T-helper 17 cell (primary cell): ENCODE measurements around the gene SLC9A5. TPM values are rescaled to one million over a fixed set of nuclear protein-coding genes. Genes with fewer than 3 reads are reported as not detected.

Experiments
- ATAC-seq: fragments of 150-1000 bp; cut with Tn5 transposase; 2 replicates; pipeline ENCODE4 v1.10.0; 2021; ENCODE audit warnings: mild to moderate bottlenecking, moderate library complexity
- DNase-seq, 3 donors: peaks; one replicate each; pipeline versions ENCODE4 v3.0.0 to v3.0.0-alpha.2; 2020 to 2021
- H3K9me3 ChIP-seq: one replicate; pipeline ENCODE4 v1.7.0; 2013; ENCODE audit warnings: low read length, mild to moderate bottlenecking; ENCODE audit not compliant: control insufficient read depth, poor library complexity, severe bottlenecking
- H3K27ac Mint-ChIP-seq: one replicate; pipeline ENCODE4 v1.8.0; 2022; ENCODE audit warnings: mild to moderate bottlenecking, moderate library complexity, mixed read lengths
- H3K27me3 Mint-ChIP-seq: one replicate; pipeline ENCODE4 v1.8.0; 2022; ENCODE audit warnings: mixed read lengths
- H3K36me3 Mint-ChIP-seq: one replicate; pipeline ENCODE4 v1.8.0; 2022; ENCODE audit warnings: low read depth, mixed read lengths
- H3K4me1 Mint-ChIP-seq: one replicate; pipeline ENCODE4 v1.8.0; 2022; ENCODE audit warnings: mild to moderate bottlenecking, mixed read lengths
- H3K4me3 Mint-ChIP-seq: one replicate; pipeline ENCODE4 v1.8.0; 2022; ENCODE audit warnings: mild to moderate bottlenecking, moderate library complexity, mixed read lengths
- total RNA-seq, 4 donors: library from RNA in 2 of 4; stranded (reverse) in 2 of 4; gene quantifications; one replicate each; pipeline ENCODE4 v1.2.3 and lab custom pipeline; 2022 to 2026

SLC9A5 gene
- total RNA-seq, 2 donors from 2014 or later = 1.3 to 1.4 TPM

DNA sequence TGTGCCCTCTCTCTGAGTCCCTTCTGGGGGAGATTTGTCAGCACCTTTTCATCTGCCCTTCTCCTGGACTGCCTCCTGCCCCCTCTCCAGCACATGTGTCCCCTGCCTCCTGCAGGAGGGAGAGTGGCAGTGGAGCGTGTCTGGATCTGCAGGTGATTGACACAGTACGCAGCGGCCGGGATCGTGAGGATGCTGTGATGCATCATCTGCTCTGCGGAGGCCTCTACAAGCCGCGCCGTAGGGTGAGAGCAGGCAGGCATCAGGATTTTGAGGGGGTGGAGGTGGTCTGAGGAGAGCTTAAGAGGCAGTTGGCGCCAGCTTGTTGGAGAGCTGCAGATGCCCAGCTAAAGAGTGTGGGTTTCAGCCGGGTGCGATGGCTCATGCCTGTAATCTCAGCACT, 10.9 kb downstream of the SLC9A5 start:
- H3K27me3 Mint-ChIP-seq = peaks cover 40% of the 10 kb centered on the region
- H3K36me3 Mint-ChIP-seq = peaks cover 11% of the 10 kb centered on the region
- H3K9me3 ChIP-seq = no peaks in the 10 kb centered on the region
- H3K4me3 Mint-ChIP-seq = no peak overlapping the region
- H3K27ac Mint-ChIP-seq = no peak overlapping the region
- H3K4me1 Mint-ChIP-seq = peaks cover 6% of the 10 kb centered on the region
- DNase-seq (no peak), ATAC-seq (no peak)

DNA sequence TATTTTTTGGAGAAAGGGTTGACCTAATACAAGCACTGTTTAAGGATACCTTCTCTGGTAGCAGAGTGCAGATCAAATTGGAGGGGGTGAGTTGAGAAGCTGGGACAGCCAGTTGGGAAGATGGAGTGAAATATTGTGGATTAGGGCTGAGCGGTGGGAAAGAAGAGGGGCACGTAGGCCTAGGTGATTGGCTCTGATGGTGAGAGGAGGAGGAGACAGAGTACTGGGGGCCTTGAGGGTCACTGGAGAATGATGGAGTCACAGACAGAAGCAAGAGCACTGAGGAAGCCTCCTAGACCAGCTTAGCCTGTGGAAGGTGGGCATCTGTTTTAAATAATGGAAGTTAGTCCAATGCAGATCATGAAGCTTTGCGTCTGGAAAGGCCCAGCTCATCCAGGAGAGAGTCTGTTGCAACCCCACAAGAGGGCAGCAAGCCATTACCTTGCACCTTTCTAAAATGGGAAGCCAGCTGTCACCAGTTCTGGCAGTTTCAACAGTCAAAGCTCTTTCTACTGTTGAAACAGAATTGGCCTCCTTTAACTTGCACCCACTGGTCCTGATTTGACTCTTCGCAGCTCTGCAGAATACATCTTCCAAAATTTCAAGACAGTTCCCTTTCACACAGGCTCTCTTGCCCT, 11.8 kb downstream of the SLC9A5 start:
- no peak overlapping the region for H3K4me3 Mint-ChIP-seq
- H3K27ac Mint-ChIP-seq = no peak overlapping the region
- H3K4me1 Mint-ChIP-seq = peaks cover 6% of the 10 kb centered on the region
- DNase-seq (no peak), ATAC-seq (peak; percentile 51)
- peaks cover 11% of the 10 kb centered on the region for H3K36me3 Mint-ChIP-seq
- no peaks in the 10 kb centered on the region for H3K9me3 ChIP-seq
- peaks cover 40% of the 10 kb centered on the region for H3K27me3 Mint-ChIP-seq

DNA sequence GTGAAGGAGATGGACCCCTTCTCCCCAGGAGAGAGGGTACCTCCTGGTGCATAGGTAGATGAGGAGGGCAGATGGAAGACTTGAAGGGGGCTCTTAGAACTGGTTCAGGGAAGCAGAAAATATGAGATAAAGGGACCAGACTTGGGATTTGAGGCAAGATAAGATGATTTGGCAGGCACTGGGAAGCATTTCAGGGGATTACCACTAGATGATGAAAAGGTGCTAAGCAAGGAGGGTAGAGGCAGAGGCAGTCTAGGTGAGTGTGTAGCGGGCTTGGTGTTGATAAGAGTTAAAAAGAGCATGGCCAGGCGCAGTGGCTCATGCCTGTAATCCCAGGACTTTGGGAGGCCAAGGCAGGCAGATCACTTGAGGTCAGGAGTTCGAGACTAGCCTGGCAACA, 14.4 kb downstream of the SLC9A5 start:
- no peaks in the 10 kb centered on the region for H3K9me3 ChIP-seq
- ATAC-seq = no peak
- DNase-seq = no peak
- Mint-ChIP-seq H3K36me3 (peaks cover 8% of the 10 kb centered on the region), H3K27me3 (peaks cover 31% of the 10 kb centered on the region), H3K4me1 (peaks cover 6% of the 10 kb centered on the region), H3K4me3 (no peak overlapping the region), H3K27ac (no peak overlapping the region)

DNA sequence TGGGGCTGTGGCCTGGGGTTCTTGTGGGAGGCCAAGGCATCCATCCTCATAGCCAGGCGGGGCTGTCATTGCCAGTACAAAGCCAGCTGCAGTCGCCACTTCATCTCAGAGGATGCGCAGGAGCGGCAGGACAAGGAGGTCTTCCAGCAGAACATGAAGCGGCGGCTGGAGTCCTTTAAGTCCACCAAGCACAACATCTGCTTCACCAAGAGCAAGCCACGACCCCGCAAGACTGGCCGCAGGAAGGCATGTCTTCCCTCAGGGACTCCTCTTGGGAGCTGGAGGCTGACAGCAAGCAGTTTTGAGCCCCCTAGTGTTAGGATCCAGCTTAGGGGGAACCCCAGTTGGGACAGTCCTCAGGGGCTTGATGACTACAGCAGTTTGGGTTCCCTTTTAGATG, 15.5 kb downstream of the SLC9A5 start:
- peaks cover 6% of the 10 kb centered on the region for H3K4me1 Mint-ChIP-seq
- DNase-seq (no peak), ATAC-seq (no peak)
- H3K4me3 Mint-ChIP-seq = no peak overlapping the region
- peaks cover 8% of the 10 kb centered on the region for H3K36me3 Mint-ChIP-seq
- H3K27ac Mint-ChIP-seq = no peak overlapping the region
- H3K27me3 Mint-ChIP-seq = peaks cover 31% of the 10 kb centered on the region
- H3K9me3 ChIP-seq = no peaks in the 10 kb centered on the region

DNA sequence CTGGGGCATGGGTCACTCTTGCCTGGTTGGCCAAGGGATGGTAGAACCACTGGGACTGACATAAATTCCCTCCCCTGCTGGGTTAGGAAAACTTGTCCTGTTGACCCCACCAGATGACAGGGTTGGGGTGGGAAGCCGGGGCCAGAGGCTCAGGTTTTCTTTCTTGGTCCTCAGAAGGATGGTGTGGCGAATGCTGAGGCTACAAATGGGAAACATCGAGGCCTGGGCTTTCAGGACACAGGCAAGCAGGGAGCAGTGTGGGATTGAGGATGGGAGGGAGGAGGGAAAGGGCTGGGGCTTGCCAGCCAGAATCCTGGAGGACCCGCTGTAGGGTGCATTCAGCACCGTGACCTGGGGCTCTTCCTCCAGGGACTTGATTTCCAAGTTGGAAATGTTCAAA, 16.1 kb downstream of the SLC9A5 start:
- DNase-seq (no peak), ATAC-seq (no peak)
- Mint-ChIP-seq H3K4me1 (peaks cover 6% of the 10 kb centered on the region), H3K36me3 (peaks cover 8% of the 10 kb centered on the region), H3K27me3 (peaks cover 31% of the 10 kb centered on the region), H3K4me3 (no peak overlapping the region), H3K27ac (no peak overlapping the region)
- H3K9me3 ChIP-seq = no peaks in the 10 kb centered on the region

DNA sequence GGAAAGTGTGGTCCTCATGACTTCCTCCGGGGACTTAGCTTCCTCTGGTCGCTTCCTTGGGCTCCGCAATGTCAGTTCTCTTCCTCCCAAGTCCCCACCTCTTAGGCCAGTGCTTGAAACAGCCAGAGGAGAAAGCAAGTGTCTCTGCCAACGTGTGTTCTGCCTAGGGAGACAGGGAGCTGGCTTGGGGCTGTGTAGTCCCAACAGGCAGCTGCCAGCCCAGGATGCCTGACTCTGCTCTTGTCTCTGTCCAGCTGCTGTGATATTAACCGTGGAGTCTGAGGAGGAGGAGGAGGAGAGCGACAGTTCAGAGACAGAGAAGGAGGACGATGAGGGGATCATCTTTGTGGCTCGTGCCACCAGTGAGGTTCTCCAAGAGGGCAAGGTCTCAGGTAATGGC, 17.1 kb downstream of the SLC9A5 start:
- no peak overlapping the region for H3K4me3 Mint-ChIP-seq
- no peak overlapping the region for H3K27ac Mint-ChIP-seq
- DNase-seq (no peak), ATAC-seq (no peak)
- peaks cover 31% of the 10 kb centered on the region for H3K27me3 Mint-ChIP-seq
- H3K4me1 Mint-ChIP-seq = peaks cover 3% of the 10 kb centered on the region
- peaks cover 8% of the 10 kb centered on the region for H3K36me3 Mint-ChIP-seq
- H3K9me3 ChIP-seq = no peaks in the 10 kb centered on the region

DNA sequence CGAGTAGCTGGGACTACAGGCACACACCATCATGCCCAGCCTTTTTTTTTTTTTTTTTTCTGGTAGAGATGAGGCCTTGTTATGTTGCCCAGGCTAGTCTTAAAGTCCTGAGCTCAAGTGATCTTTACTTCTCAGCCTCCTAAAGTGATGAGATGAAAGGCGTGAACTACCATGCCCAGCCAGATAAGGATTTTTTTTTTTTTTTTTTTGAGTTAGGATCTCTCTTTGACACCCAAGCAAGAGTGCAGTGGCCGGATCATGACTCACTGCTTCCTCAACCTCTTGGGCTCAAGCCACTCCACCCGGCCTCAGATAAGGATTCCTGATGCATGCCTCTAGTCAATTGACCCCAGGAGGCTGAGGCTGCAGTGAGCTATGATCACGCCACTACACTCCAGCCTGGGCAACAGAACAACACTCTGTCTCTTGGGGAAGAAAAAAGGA, 19.4 kb downstream of the SLC9A5 start:
- Mint-ChIP-seq H3K36me3 (peaks cover 2% of the 10 kb centered on the region), H3K4me3 (no peak overlapping the region), H3K27ac (no peak overlapping the region), H3K27me3 (peaks cover 12% of the 10 kb centered on the region), H3K4me1 (peaks cover 1% of the 10 kb centered on the region)
- ATAC-seq (no peak), DNase-seq (no peak)
- no peaks in the 10 kb centered on the region for H3K9me3 ChIP-seq

DNA sequence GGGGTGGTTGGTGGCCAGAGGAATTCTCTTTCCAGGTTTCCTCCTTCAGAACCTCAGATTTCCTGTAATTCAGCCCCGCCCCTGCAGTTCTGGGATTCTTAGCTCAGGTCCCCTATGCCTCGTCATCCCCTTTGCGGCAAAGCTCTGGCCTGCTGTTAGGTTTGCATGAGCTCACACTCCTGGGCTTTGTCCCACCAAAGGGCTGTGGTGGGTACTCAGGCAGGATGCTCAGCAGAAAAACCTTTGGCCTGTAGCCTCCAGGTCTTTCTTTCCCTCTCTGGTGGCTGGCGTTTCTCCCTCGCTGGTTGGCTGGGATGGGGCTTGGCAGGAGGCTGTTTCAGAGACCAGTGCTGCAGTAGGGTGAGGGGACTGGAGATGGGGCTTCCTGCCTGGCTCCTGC, 21.0 kb downstream of the SLC9A5 start:
- Mint-ChIP-seq H3K4me3 (no peak overlapping the region), H3K27ac (no peak overlapping the region), H3K4me1 (no peaks in the 10 kb centered on the region), H3K36me3 (no peaks in the 10 kb centered on the region), H3K27me3 (no peaks in the 10 kb centered on the region)
- DNase-seq (no peak), ATAC-seq (no peak)
- no peaks in the 10 kb centered on the region for H3K9me3 ChIP-seq

DNA sequence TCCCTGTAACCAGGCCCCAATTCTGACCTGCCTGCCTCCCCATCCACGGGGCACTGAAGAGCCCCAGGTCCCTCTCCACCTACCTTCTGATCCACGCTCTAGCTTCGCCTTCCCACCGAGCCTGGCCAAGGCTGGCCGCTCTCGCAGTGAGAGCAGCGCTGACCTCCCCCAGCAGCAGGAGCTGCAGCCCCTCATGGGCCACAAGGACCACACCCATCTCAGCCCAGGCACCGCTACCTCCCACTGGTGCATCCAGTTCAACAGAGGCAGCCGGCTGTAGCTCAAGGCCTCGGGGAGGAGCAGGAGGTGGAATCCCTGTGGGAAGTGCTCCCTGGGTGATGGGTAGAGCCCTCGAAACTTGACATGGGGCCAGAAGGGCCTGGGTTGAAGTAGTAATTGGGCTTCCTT, 22.2 kb downstream of the SLC9A5 start:
- H3K4me1 Mint-ChIP-seq = no peaks in the 10 kb centered on the region
- ATAC-seq (no peak), DNase-seq (no peak)
- H3K36me3 Mint-ChIP-seq = no peaks in the 10 kb centered on the region
- H3K27me3 Mint-ChIP-seq = no peaks in the 10 kb centered on the region
- H3K27ac Mint-ChIP-seq = no peak overlapping the region
- no peaks in the 10 kb centered on the region for H3K9me3 ChIP-seq
- no peak overlapping the region for H3K4me3 Mint-ChIP-seq

DNA sequence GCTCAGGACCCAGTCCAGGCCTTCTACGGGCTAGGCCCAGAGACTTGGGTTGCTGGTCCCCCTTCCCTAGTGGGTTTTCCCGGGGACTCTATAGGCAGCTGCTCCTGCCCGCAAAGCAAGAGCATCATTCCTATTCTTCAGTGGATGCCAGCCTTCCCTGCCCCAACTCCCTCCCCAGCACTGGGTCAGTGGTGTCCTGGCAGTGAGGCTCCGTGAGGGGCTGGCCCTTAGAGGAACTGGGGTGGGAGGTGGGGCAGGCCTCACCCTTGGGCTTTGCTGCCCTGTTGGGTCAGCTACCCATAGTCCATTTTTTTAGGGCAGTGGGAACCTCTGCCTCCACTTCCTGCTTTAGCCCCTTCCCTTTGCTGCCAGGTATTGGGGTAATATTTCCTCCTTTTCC, 22.7 kb downstream of the SLC9A5 start:
- no peak overlapping the region for H3K27ac Mint-ChIP-seq
- no peak for ATAC-seq
- no peak overlapping the region for H3K4me3 Mint-ChIP-seq
- H3K36me3 Mint-ChIP-seq = peaks cover 1% of the 10 kb centered on the region
- no peak for DNase-seq
- no peaks in the 10 kb centered on the region for H3K27me3 Mint-ChIP-seq
- H3K9me3 ChIP-seq = no peaks in the 10 kb centered on the region
- H3K4me1 Mint-ChIP-seq = peaks cover 2% of the 10 kb centered on the region

DNA sequence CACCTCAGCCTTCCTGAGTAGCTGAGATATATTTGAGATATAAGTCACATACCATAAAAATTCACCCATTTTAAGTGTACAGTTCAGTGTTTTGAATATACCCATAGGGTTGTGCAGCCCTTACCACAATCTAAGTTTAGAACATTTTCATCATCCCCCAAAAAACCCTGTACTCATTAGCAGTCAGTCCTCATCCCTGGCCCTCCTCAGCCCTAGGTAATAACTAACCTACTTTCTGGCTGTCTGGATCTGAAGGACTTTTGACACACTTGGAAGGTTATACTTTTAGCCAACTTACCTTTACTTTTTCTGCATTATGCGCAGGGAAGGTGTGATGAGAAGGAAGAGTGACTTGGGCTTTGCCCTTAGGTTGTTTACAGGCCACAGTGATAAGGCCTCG, 26.5 kb downstream of the SLC9A5 start:
- no peaks in the 10 kb centered on the region for H3K9me3 ChIP-seq
- DNase-seq = no peak
- ATAC-seq = no peak
- peaks cover 13% of the 10 kb centered on the region for H3K4me1 Mint-ChIP-seq
- H3K36me3 Mint-ChIP-seq = peaks cover 4% of the 10 kb centered on the region
- H3K4me3 Mint-ChIP-seq = no peak overlapping the region
- no peaks in the 10 kb centered on the region for H3K27me3 Mint-ChIP-seq
- H3K27ac Mint-ChIP-seq = no peak overlapping the region

DNA sequence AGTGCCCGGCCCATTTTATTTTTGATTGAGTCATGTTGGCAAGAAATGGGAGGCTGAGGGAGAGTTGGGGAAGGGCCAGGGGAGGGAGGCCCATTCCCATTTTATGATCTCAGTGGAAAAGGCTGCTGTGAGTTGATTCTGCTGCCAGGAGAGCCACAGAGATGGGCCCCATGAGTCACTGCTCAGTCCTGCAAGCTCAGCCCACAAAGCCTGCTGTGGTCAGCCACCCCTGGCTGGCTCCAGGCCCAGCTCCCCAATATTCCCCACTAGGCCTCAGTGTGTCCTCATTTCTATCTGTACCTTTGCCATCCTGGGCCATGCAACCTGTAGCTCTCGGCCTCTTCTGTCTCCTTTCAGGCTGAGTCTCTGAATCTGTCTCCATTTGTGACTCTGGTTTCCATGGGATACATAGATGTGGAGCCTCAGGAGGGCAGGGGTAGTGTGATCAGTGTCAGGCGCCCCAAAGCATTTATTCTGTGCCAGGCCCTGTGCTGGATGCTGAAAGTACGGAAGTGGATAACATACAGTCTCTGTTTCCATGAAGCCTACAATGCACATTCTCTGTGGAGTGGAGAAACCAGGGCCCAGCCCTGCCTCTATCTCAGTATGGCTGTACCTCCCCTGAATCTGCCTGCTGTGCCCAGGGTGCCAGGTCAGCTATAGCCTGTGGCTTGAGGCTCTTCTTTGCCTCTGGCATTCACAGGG, 28.7 kb downstream of the SLC9A5 start:
- no peak for DNase-seq
- no peaks in the 10 kb centered on the region for H3K9me3 ChIP-seq
- peak overlapping the region; percentile 71 for H3K27ac Mint-ChIP-seq

DNA sequence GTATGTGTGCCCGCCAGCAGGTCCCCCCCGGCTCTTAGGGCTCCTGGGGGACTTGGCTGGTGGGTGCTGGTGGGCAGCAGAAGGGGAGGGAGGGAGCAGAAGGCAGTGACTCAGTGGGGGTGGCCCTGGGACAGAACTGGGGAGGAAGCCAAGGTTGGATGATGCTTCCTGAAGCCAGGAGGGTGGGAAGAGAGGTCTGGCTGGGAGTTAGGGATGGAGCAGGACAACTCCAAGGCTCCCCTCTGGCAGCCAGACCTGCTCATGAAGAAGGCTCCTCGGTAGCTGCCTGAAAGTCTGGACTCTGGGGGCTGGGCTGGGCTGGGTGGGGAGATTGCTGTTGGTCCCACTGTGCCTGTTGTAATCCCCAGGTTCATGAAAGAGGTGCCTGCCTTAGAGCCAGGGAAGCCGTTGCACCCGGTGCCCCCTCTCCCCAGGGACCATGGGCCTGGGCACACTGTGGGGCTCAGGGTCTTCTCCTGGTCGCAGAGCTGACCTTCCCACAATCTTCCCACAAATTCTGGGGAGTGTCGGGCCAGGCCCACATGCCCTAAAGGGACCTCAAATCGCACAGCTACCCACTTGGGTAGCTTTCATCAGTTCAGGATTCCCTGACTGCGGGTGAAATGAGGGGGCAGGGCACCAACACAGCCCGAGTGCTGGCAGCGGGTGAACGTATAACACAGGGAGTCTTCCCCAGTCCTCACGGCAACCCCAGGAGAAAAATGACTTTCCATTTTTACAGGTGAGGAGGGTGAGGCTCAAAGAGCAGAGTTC, 29.4 kb downstream of the SLC9A5 start:
- Mint-ChIP-seq H3K27me3 (no peaks in the 10 kb centered on the region), H3K4me1 (peaks cover 16% of the 10 kb centered on the region), H3K27ac (peak overlapping the region; percentile 71), H3K36me3 (peaks cover 7% of the 10 kb centered on the region), H3K4me3 (peak overlapping the region; percentile 84)
- ATAC-seq (no peak), DNase-seq (no peak)
- no peaks in the 10 kb centered on the region for H3K9me3 ChIP-seq

More for the DNA sequence above, 28.7 kb downstream of the SLC9A5 start:
- Mint-ChIP-seq H3K4me1 (peaks cover 15% of the 10 kb centered on the region), H3K4me3 (peak overlapping the region; percentile 68), H3K27me3 (no peaks in the 10 kb centered on the region), H3K36me3 (peaks cover 4% of the 10 kb centered on the region)
- ATAC-seq = no peak
